Stimulated activated CD8-positive, alpha-beta memory T cell treated with anti-CD3 and anti-CD28 coated beads, Interleukin-2, amount 100 ng/mL, for 48 hours (primary cell): Measurements from ENCODE around the gene SPRING1.

Source experiments
- DNase-seq, 2 donors: peaks; one replicate each; pipeline ENCODE4 v3.0.0-alpha.2; 2020; ENCODE audit warnings: low read depth in 2 of 2

SPRING1 gene

GRCh38 chr12:116708826-116709756, 28.8 kb downstream of the SPRING1 start:
- DNase-seq: peak in 1 of 2 donors; percentile 12

GRCh38 chr12:116707751-116708150, 30.1 kb downstream of the SPRING1 start:
- DNase-seq: no peak

DNA sequence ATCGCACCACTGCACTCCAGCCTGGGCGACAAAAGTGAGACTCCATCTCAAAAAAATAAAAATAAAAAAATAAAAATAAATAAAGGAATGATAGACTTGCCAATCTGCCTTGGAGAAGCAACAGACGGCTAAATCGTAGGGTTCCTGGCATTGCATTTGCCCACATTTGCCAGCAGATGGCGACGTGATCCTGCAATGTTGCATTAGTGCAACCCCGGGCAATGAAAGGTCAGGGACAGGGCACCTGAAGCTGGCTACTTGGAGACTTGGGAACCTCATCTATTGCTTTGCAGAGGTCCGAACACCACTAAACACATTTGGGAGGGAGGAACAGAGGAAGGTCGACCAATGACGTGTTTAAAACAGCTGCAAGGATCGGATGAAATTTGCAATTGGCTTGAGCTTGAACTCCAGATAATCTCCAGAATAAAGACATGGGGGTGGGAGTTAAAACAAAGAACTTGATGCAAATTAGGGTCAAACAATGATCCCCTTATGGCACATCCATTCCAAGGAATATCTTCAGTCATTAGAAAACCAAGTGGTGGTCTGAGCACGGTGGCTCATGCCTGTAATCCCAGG, 34.6 kb downstream of the SPRING1 start:
- DNase-seq: peak; percentile 30 to 53

- no peak for DNase-seq
Measured at GRCh38 chr12:116701432-116701831, 36.4 kb downstream of the SPRING1 start.

DNA sequence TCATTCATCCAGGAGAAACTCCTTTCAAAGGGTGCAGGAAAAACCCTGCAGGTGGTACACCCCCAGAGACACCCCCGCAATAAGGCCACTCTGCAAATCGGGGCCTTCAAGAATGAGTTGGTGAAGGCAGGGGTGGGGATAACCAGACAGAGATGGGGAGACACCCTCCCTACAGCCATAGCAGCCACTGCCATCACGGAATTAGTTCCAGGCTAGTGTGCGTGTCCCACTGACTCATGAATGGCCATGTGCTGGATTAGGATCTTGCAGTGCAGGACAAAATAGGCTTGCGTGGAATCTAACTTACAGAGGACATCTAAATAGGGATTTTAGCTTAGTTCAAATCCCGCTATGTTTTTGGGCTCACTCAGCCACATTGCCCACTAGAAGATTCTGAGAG, 37.8 kb downstream of the SPRING1 start:
- DNase-seq: no peak

- DNase-seq: no peak
Measured at GRCh38 chr12:116698554-116699075, 39.3 kb downstream of the SPRING1 start.

- no peak for DNase-seq
Measured at GRCh38 chr12:116698116-116698515, 39.8 kb downstream of the SPRING1 start.

- DNase-seq: no peak
Measured at GRCh38 chr12:116697716-116698115, 40.2 kb downstream of the SPRING1 start.

GRCh38 chr12:116697305-116697704, 40.6 kb downstream of the SPRING1 start:
- no peak for DNase-seq

DNA sequence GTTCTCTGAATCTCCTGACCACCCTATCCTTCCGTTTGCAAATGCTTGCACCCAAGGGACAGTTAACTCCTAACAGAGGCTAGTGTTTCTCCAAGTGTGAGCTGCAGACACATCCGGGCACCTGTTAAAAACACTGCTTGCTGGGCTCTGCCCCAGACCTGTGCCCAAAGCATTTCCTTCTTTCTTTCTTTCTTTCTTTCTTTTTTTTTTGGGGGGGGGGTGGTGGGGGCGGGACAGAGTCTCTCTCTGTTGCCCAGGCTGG, 42.5 kb downstream of the SPRING1 start:
- DNase-seq: no peak

DNA sequence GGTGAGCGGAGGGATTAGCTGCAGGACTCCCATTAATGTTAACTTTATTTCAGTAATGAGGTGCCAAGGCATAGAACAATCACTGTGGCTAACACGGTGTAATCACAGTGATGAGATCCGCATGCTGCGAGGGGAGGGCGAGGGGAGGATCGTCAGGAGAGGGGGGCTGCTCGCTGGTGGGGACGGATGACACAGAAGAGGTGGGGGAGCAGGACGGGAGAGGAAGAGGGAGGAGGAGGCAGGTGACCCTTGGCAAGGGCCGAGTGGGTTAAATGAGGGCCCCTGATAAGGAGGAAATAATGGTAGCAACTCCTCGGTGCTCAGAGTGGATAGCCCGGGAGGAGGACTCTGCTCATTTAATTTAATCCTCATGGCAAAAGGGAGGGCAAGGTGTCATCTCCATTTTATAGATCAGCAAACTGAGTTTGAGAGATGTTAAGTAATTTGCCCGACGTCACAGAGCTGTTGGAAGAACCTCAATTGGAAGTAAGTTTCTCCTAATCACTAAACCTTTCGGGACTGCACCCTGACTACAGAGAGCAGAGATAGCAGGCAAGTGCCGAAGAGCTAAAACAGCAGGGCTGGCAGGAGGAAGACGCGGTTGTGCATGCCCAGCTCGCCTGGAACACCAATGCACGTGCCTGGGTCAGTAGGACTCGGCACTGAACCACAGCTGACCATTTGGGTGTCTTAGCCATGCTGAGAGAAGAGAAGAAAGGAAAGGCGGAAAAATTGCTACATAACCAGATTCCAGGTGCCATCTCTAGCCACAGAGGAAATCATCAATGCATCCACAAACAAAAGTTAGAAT, 43.0 kb downstream of the SPRING1 start:
- DNase-seq: no peak

DNA sequence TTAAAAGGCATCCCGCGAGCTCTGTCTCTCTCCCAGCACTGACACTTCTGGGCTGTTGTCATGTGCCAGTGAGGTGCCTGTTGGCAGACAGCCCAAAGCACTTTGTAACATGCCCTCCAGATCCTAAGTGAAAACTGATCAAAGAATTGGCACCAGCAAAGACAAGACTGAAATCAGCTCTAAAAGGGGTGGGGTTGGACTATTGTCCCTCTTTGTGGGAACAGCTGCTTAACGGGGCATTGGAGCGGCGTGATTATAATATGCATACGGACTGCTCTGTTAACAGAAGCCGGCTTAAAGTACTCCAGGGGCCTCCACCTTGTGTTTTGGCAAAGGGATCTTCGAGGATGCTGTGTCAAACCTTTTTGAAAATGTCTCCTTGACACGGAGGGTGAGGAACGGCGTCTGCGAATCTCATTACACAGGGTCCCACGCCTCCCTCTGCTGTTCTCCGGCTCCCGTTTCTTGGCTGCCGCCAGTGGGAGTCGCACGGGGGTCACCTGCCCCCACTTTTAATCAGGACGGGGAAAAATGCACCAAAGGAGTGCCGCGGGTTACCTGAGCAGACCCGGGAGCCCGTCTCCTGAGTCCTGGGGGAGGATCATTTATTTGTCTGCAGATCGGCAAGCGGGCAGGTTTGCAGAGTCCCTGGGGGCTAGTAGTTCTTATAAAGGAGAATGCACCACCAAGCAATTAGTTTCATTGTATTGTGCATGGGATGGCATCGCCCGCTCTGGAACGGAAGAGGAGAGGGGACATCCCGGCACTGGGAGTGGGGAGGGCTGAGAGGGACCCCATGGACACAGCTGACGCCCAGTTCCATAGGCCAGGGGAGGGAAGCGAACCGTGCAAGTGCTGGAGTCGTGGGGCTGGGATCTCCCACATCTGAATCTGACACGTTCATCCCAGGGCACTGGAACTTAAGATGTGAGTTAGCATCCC, 44.3 kb downstream of the SPRING1 start:
- DNase-seq: no peak

DNA sequence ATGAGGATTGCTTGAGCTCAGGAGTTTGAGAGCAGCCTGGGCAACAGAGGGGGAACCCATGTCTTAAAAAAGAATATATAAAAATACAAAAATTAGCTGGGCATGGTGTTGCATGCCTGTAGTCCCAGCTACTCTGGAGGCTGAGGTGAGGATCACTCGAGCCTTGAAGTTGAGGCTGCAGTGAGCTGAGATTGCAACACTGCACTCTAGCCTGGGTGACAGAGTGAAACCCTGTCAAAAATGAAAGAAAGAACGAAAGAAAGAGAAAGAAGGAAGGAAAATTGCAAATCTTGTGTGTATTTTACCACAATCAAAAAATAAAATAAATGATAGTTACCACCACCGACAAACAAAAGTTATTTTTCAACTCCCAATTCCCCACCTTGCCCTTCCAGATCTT, 45.3 kb downstream of the SPRING1 start:
- no peak for DNase-seq

GRCh38 chr12:116691636-116692035, 46.2 kb downstream of the SPRING1 start:
- DNase-seq: no peak

- no peak for DNase-seq
Measured at GRCh38 chr12:116691205-116691604, 46.7 kb downstream of the SPRING1 start.

DNA sequence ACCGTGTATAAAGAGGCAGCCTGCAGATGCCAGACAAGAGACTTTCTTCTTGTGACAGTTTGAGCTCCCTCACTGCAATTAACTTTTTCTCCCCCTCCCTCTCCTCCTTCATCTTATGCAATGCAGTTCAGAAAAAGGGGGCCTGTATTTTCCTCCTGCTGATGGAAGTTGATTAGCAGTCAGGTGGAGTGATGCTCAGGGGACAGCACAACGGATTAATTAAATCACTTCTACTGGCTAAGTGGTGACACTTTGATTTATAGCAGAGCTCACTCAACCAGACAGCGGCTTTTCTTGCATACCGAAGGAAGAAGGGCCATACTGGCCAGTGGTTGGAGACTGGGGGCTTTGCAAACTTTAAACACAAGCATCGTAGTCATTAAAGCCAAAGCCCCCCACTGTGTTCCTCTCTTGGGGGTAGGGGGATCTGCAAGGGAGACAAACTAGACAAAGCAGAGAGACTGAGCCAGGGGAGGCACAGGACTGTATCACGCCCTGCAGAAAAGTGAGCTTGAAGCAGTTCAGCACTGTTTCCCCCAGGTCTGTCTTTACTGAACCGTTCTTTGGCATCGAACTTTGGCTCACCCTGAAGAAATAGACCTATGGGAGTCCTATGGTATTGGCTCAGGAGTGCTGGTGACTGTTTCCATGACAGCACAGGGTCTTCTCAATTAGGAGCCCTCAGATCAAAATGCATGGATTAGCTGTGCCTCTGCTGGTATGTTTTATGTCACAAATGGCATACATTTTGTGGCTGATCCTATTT, 47.7 kb downstream of the SPRING1 start:
- DNase-seq: no peak

DNA sequence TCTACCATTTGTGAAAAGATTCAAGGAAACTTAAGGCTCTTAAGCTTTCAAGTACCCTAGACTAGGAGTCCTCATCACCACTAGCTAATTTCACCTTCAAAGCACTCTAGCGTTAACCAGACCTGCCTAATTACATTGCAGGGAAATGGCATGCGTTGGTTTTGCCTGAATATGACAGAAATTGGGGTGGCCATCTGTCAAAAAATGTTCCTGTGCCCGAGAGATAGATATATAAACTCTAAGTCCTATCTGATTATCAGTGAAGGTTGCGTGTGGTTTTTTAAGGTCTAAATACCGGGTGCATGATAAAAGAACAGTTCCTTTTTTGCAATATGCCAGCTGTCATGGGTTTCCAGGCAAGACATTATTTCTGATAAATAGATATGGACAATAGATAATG, 48.3 kb downstream of the SPRING1 start:
- no peak for DNase-seq
